SK-N-SH (cell line): ENCODE measurements around the gene PHKA1. TPM values are rescaled to one million over a fixed set of nuclear protein-coding genes. Genes with fewer than 3 reads are reported as not detected.
"Not testable (repeated sequence)": the region's sequence is repeated elsewhere in the genome, so short reads cannot be mapped to it uniquely, and the experiment has no call there.

Source experiments
- CTCF ChIA-PET: fragments of 300-600, 350-600 bp; formaldehyde crosslinking; extraction: SDS; loops from one replicate; lab custom pipeline; 2021; lab: Yijun Ruan, JAX
- POLR2A ChIA-PET: fragments of 350-600 bp; sonication (Branson Sonifier 250); formaldehyde crosslinking; extraction: SDS; loops from one replicate; lab custom pipeline; 2020; ENCODE audit warnings: antibody characterized with exemption, inconsistent platforms; lab: Yijun Ruan, JAX
- DNase-seq: peaks from one replicate; pipeline ENCODE4 v3.0.0; 2012
- H2AFZ ChIP-seq: fragments of 200-600 bp; sonication (generic); 2 replicates; pipeline ENCODE4 v1.8.1; 2016; ENCODE audit warnings: antibody characterized with exemption, mild to moderate bottlenecking, low read depth
- H3F3A ChIP-seq: fragments of 200-600 bp; sonication (generic); replicated peaks from 2 replicates; pipeline ENCODE3; 2016; ENCODE audit warnings: antibody characterized with exemption, mild to moderate bottlenecking; ENCODE audit not compliant: insufficient read depth
- H3K27ac ChIP-seq, 2 experiments: fragments of 200-500 bp in 1 of 2; fragments of 200-600 bp in 1 of 2; sonication (Bioruptor generic) in 1 of 2; sonication (generic), shearing (Covaris generic) in 1 of 2; 2 replicates each; pipeline versions ENCODE4 v1.5.1 to v1.6.1; 2014 to 2016; ENCODE audit warnings: low read depth in 2 of 2, inconsistent platforms in 1 of 2, low read length in 1 of 2, mild to moderate bottlenecking in 1 of 2, mixed read lengths in 1 of 2
- H3K27me3 ChIP-seq: fragments of 200-600 bp; sonication (generic), shearing (Covaris generic); 2 replicates; pipeline ENCODE4 v1.6.1; 2016; ENCODE audit warnings: mixed run types; ENCODE audit not compliant: insufficient read depth
- H3K36me3 ChIP-seq, 2 experiments: fragments of 200-500 bp in 1 of 2; fragments of 200-600 bp in 1 of 2; sonication (Bioruptor generic) in 1 of 2; sonication (generic) in 1 of 2; replicated peaks in 1 of 2; 2 replicates each; pipeline versions ENCODE3 to v1.5.1; 2014 to 2016; ENCODE audit warnings: low read length in 1 of 2, mild to moderate bottlenecking in 1 of 2; ENCODE audit not compliant: insufficient read depth in 2 of 2, control insufficient read depth in 1 of 2
- H3K4me1 ChIP-seq, 2 experiments: fragments of 200-500 bp in 1 of 2; fragments of 200-600 bp in 1 of 2; sonication (Bioruptor generic) in 1 of 2; sonication (generic), shearing (Covaris generic) in 1 of 2; 2 replicates each; pipeline versions ENCODE4 v1.5.1 to v1.6.1; 2014 to 2016; ENCODE audit warnings: low read depth in 1 of 2, low read length in 1 of 2, mixed run types in 1 of 2; ENCODE audit not compliant: insufficient read depth in 2 of 2, control insufficient read depth in 1 of 2
- H3K4me2 ChIP-seq: fragments of 200-600 bp; sonication (generic), shearing (Covaris generic); 2 replicates; pipeline ENCODE4 v1.6.1; 2017; ENCODE audit warnings: mixed run types
- H3K4me3 ChIP-seq, 2 experiments: fragments of 200-500 bp in 1 of 2; fragments of 200-600 bp in 1 of 2; sonication (Bioruptor generic) in 1 of 2; sonication (generic), shearing (Covaris generic) in 1 of 2; 2 replicates each; pipeline versions ENCODE4 v1.5.1 to v1.8.1; 2014 to 2016; ENCODE audit warnings: low read depth in 2 of 2, inconsistent platforms in 1 of 2, low read length in 1 of 2, mild to moderate bottlenecking in 1 of 2, mixed read lengths in 1 of 2, moderate library complexity in 1 of 2
- H3K79me2 ChIP-seq: fragments of 200-600 bp; sonication (generic); 2 replicates; pipeline ENCODE4 v1.8.1; 2017; ENCODE audit warnings: mild to moderate bottlenecking; ENCODE audit not compliant: insufficient read depth
- H3K9ac ChIP-seq: fragments of 200-600 bp; sonication (generic); 2 replicates; pipeline ENCODE4 v1.6.1; 2017; ENCODE audit warnings: mixed run types
- H3K9me2 ChIP-seq: fragments of 200-600 bp; sonication (generic); 2 replicates; pipeline ENCODE4 v1.6.1; 2017; ENCODE audit warnings: mixed run types
- H3K9me3 ChIP-seq: fragments of 200-600 bp; sonication (generic); 2 replicates; pipeline ENCODE4 v1.6.1; 2017; ENCODE audit warnings: mixed run types, mild to moderate bottlenecking, moderate library complexity
- H4K20me1 ChIP-seq: fragments of 200-600 bp; sonication (generic); 2 replicates; pipeline ENCODE4 v1.6.1; 2017; ENCODE audit warnings: mild to moderate bottlenecking, mixed run types; ENCODE audit not compliant: insufficient read depth
- CHD2 ChIP-seq: fragments of 150-350 bp; IDR thresholded peaks from 2 replicates; pipeline ENCODE4 v1.6.1; 2018; ENCODE audit warnings: low read length; ENCODE audit not compliant: partially characterized antibody
- CTCF ChIP-seq: fragments of 200-600 bp; sonication (generic); IDR thresholded peaks from 2 replicates; pipeline ENCODE4 v1.6.1; 2017; ENCODE audit warnings: antibody characterized with exemption, mild to moderate bottlenecking, moderate library complexity
- EZH2phosphoT487 ChIP-seq: fragments of 200-600 bp; sonication (generic); IDR thresholded peaks from 2 replicates; pipeline ENCODE4 v1.6.1; 2017; ENCODE audit warnings: low read depth, mixed run types, mild to moderate bottlenecking, antibody characterized with exemption, moderate library complexity, borderline replicate concordance
- FOXJ3 ChIP-seq: sonication (generic); formaldehyde crosslinking; IDR thresholded peaks from 2 replicates; pipeline ENCODE4 v1.5.1; 2020; ENCODE audit warnings: mild to moderate bottlenecking, missing genetic modification reagents
- GABPA ChIP-seq: IDR thresholded peaks from 2 replicates; pipeline ENCODE4 v1.4.0; 2012; ENCODE audit warnings: low read depth, mild to moderate bottlenecking
- GATA2 ChIP-seq: sonication (generic); formaldehyde crosslinking; IDR thresholded peaks from 2 replicates; pipeline ENCODE4 v1.5.0; 2020; ENCODE audit warnings: mild to moderate bottlenecking, missing genetic modification reagents
- MEF2A ChIP-seq: IDR thresholded peaks from 2 replicates; pipeline ENCODE4 v1.4.0; 2012; ENCODE audit warnings: low read depth, borderline replicate concordance
- MXI1 ChIP-seq: IDR thresholded peaks from 2 replicates; pipeline ENCODE4 v1.6.1; 2012; ENCODE audit warnings: mild to moderate bottlenecking, low read depth, low read length, improper control_type of control experiment
- NRF1 ChIP-seq: IDR thresholded peaks from 2 replicates; pipeline ENCODE4 v1.6.1; 2012; ENCODE audit warnings: low read depth, mild to moderate bottlenecking, low read length
- PBX3 ChIP-seq: IDR thresholded peaks from 2 replicates; pipeline ENCODE4; 2012
- RAD21 ChIP-seq: IDR thresholded peaks from 2 replicates; pipeline ENCODE4 v1.6.1; 2012; ENCODE audit warnings: mild to moderate bottlenecking, low read length
- RXRA ChIP-seq: IDR thresholded peaks from 2 replicates; pipeline ENCODE4 v1.4.0; 2012; ENCODE audit warnings: low read depth, mild to moderate bottlenecking, borderline replicate concordance
- SIN3A ChIP-seq: IDR thresholded peaks from 2 replicates; pipeline ENCODE4 v1.6.1; 2012; ENCODE audit warnings: low read depth, mild to moderate bottlenecking, low read length, moderate library complexity, borderline replicate concordance
- SMC3 ChIP-seq: IDR thresholded peaks from 2 replicates; pipeline ENCODE4 v1.6.1; 2012; ENCODE audit warnings: low read depth, low read length, improper control_type of control experiment
- TEAD4 ChIP-seq: IDR thresholded peaks from 2 replicates; pipeline ENCODE4 v1.4.0; 2012; ENCODE audit warnings: mild to moderate bottlenecking, borderline replicate concordance; ENCODE audit not compliant: insufficient read depth
- WGBS: methylation state at CpG from one replicate; pipeline ENCODE4 v1.1.6; 2017; ENCODE audit warnings: low lambda C conversion rate; 5-methylcytosine and 5-hydroxymethylcytosine counted together
- polyA plus RNA-seq, 3 experiments: library from polyadenylated mRNA; depleted of rRNA; stranded (reverse); fragments of >200 nt; gene quantifications; 2 replicates each; pipeline ENCODE4 v1.2.3, GENCODE V29; 2012
- TF ChIP-seq, protein P1 (sequence below): IDR thresholded peaks from 2 replicates; pipeline ENCODE4 v1.4.0; 2012; ENCODE audit warnings: low read depth, borderline replicate concordance
- TF ChIP-seq, protein P2 (sequence below): IDR thresholded peaks from 2 replicates; pipeline ENCODE4 v1.4.0; 2012; ENCODE audit warnings: low read depth, borderline replicate concordance

Gene PHKA1
- polyA plus RNA-seq, 1 of the 3 experiments (the other 2 are of a cell fraction): 4.8 TPM

DNA sequence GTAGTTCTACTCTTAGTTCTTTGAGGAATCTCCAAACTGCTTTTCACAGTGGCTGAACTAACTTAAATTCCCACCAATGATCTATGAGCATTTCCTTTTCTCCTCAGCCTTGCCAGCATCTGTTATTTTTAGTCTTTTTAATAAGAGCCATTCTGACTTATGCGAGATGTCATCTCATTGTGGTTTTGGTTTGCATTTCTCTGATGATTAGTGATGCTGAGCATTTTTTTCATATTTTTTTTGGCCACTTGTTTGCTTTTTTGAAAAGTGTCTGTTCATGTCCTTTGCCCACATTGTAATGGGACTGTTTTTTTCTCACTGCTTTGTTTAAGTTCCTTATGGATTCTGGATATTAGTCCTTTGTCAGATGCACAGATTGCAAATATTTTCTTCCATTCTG is 21.5 kb upstream of the PHKA1 start:
- DNase-seq: no peak
- Histone ChIP-seq H3K4me2 (no peak overlapping the region), H3F3A (no peaks in the 10 kb centered on the region), H3K27ac (no peak overlapping the region), H3K79me2 (no peaks in the 10 kb centered on the region), H4K20me1 (no peaks in the 10 kb centered on the region), H3K9me2 (no peaks in the 10 kb centered on the region), H3K27me3 (no peaks in the 10 kb centered on the region), H3K4me1 (no peaks in the 10 kb centered on the region), H3K36me3 (no peaks in the 10 kb centered on the region), H3K9me3 (no peaks in the 10 kb centered on the region), H3K4me3 (no peak overlapping the region), H2AFZ (no peak overlapping the region), H3K9ac (no peak overlapping the region)
- 12% methylated on average over 1 of the region's 1 CpG for WGBS
- CTCF ChIA-PET: no interaction called here
- POLR2A ChIA-PET: no interaction called here
- TF ChIP-seq NRF1: no peak
- TF ChIP-seq, protein P1, sequence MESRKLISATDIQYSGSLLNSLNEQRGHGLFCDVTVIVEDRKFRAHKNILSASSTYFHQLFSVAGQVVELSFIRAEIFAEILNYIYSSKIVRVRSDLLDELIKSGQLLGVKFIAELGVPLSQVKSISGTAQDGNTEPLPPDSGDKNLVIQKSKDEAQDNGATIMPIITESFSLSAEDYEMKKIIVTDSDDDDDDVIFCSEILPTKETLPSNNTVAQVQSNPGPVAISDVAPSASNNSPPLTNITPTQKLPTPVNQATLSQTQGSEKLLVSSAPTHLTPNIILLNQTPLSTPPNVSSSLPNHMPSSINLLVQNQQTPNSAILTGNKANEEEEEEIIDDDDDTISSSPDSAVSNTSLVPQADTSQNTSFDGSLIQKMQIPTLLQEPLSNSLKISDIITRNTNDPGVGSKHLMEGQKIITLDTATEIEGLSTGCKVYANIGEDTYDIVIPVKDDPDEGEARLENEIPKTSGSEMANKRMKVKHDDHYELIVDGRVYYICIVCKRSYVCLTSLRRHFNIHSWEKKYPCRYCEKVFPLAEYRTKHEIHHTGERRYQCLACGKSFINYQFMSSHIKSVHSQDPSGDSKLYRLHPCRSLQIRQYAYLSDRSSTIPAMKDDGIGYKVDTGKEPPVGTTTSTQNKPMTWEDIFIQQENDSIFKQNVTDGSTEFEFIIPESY: no peak
- no peak for TF ChIP-seq RAD21
- no peak for TF ChIP-seq RXRA
- TF ChIP-seq CHD2: no peak
- TF ChIP-seq MEF2A: no peak
- no peak for TF ChIP-seq MXI1
- TF ChIP-seq, protein P2, sequence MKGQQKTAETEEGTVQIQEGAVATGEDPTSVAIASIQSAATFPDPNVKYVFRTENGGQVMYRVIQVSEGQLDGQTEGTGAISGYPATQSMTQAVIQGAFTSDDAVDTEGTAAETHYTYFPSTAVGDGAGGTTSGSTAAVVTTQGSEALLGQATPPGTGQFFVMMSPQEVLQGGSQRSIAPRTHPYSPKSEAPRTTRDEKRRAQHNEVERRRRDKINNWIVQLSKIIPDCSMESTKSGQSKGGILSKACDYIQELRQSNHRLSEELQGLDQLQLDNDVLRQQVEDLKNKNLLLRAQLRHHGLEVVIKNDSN: no peak
- no peak for TF ChIP-seq GATA2
- TF ChIP-seq PBX3: no peak
- TF ChIP-seq CTCF: no peak
- no peak for TF ChIP-seq SMC3
- no peak for TF ChIP-seq FOXJ3 (CRISPR knock-in tag)
- TF ChIP-seq SIN3A: no peak
- TF ChIP-seq GABPA: no peak
- no peak for TF ChIP-seq TEAD4
- no peak for TF ChIP-seq EZH2phosphoT487

- H3K4me1 ChIP-seq, H3F3A ChIP-seq, H3K27ac ChIP-seq, DNase-seq, H3K4me2 ChIP-seq, H3K9me3 ChIP-seq, H3K27me3 ChIP-seq, H3K9me2 ChIP-seq, H4K20me1 ChIP-seq, H3K36me3 ChIP-seq, H3K79me2 ChIP-seq, H3K4me3 ChIP-seq, POLR2A ChIA-PET, H2AFZ ChIP-seq, H3K9ac ChIP-seq, CTCF ChIA-PET: not testable (repeated sequence)
- 46% methylated on average over 8 of the region's 8 CpGs for WGBS
These were observed 19.5 kb upstream of the PHKA1 start for GRCh38 chrX:72733636-72734035.
